Measurements from ENCODE around the gene CATSPERD. TPM values are rescaled to one million over a fixed set of nuclear protein-coding genes. Genes with fewer than 3 reads are reported as not detected.

The CATSPERD gene
- polyA plus RNA-seq, 3 donors = not detected

DNA sequence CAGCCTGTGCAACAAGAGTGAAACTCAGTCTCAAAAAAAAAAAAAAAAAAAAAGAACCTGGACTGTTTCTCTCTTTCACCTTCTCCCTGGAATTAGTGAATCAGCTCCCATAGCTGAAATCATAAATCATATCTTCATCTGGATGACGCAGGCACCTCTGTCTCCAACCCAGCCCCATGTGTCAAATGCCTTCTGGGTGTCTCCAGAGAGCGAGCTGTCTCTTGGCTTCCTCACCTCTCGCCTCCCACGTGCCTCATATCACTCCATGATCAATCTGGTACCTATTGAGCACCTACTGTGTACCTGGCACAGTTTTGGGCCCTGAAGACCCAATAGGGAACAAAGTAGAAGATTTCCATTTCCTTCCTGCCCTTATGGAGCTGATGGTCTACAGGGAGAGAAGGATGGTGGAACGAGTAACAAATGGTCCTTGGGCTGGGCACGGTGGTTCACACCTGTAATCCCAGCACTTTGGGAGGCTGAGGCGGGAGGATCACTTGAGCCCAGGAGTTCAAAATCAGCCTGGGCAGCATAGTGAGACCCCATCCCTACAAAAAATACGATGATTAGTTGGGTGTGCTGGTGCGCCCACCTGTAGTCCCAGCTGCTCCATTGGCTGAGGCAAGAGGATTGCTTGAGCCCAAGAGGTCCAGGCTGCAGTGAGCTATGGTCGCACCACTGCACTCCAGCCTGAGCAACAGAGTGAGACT lies 37.1 kb upstream of the CATSPERD start:
- intact Hi-C loops (cut with micrococcal nuclease) = loop anchor here (10.0 kb wide), 3 partner anchors 111 to 691 kb away; partner anchors contain the start of genes ALKBH7 (in 1 of the 2), DUS3L (in 1 of the 2), NDUFA11 (in 1 of the 2) and PSPN (in 1 of the 2)
- Mint-ChIP-seq H3K27me3 (ENCODE audit: low read depth in 3 of 3) (peaks cover 0 to 5% (median 5%) of the 10 kb centered on the region in 3 donors), H3K9me3 (peaks cover 0 to 3% (median 0%) of the 10 kb centered on the region in 7 donors), H3K27ac (peak overlapping the region in 1 of 7 donors; percentile 60), H3K4me3 (no peak overlapping the region), H3K4me1 (peaks cover 24% of the 10 kb centered on the region), H3K36me3 (no peaks in the 10 kb centered on the region)
- Histone ChIP-seq H3K9me3 (replicated peaks in 1 of 2; ENCODE audit: control insufficient read depth in 1 of 2, insufficient read depth in 1 of 2, low read length in 2 of 2) (no peaks in the 10 kb centered on the region), H3K27ac (ENCODE audit: low read depth in 1 of 2, low read length in 2 of 2) (no peak overlapping the region), H4K20me1 (ENCODE audit: insufficient read depth, low read length) (no peaks in the 10 kb centered on the region), H3K36me3 (replicated peaks in 1 of 2; ENCODE audit: control insufficient read depth in 1 of 2, insufficient read depth in 2 of 2, low read length in 2 of 2) (no peaks in the 10 kb centered on the region), H3K9ac (ENCODE audit: insufficient read depth, low read length, poor library complexity, severe bottlenecking) (no peak overlapping the region), H3K4me1 (ENCODE audit: control insufficient read depth in 1 of 2, insufficient read depth in 2 of 2, low read length in 2 of 2) (peaks cover 25 to 40% of the 10 kb centered on the region in 2 donors), H2AFZ (ENCODE audit: insufficient read depth, low read depth, low read length, poor library complexity, severe bottlenecking) (no peak overlapping the region), H3K4me2 (replicated peaks; ENCODE audit: extremely low read depth, low read length, poor library complexity, severe bottlenecking) (no peak overlapping the region), H3K4me3 (replicated peaks in 1 of 3; ENCODE audit: low read depth in 2 of 3, low read length in 3 of 3) (no peak overlapping the region), H3K27me3 (ENCODE audit: control insufficient read depth in 2 of 2, insufficient read depth in 2 of 2, low read length in 2 of 2) (no peaks in the 10 kb centered on the region), H3K79me2 (ENCODE audit: insufficient read depth, low read length) (peaks cover 8% of the 10 kb centered on the region)
- TF ChIP-seq, protein P1, sequence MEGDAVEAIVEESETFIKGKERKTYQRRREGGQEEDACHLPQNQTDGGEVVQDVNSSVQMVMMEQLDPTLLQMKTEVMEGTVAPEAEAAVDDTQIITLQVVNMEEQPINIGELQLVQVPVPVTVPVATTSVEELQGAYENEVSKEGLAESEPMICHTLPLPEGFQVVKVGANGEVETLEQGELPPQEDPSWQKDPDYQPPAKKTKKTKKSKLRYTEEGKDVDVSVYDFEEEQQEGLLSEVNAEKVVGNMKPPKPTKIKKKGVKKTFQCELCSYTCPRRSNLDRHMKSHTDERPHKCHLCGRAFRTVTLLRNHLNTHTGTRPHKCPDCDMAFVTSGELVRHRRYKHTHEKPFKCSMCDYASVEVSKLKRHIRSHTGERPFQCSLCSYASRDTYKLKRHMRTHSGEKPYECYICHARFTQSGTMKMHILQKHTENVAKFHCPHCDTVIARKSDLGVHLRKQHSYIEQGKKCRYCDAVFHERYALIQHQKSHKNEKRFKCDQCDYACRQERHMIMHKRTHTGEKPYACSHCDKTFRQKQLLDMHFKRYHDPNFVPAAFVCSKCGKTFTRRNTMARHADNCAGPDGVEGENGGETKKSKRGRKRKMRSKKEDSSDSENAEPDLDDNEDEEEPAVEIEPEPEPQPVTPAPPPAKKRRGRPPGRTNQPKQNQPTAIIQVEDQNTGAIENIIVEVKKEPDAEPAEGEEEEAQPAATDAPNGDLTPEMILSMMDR (IDR thresholded peaks at IDR 0.05) = no peak
- 89% methylated on average over 8 of the region's 10 CpGs for WGBS (ENCODE audit: insufficient coverage)
- no peak for DNase-seq

DNA sequence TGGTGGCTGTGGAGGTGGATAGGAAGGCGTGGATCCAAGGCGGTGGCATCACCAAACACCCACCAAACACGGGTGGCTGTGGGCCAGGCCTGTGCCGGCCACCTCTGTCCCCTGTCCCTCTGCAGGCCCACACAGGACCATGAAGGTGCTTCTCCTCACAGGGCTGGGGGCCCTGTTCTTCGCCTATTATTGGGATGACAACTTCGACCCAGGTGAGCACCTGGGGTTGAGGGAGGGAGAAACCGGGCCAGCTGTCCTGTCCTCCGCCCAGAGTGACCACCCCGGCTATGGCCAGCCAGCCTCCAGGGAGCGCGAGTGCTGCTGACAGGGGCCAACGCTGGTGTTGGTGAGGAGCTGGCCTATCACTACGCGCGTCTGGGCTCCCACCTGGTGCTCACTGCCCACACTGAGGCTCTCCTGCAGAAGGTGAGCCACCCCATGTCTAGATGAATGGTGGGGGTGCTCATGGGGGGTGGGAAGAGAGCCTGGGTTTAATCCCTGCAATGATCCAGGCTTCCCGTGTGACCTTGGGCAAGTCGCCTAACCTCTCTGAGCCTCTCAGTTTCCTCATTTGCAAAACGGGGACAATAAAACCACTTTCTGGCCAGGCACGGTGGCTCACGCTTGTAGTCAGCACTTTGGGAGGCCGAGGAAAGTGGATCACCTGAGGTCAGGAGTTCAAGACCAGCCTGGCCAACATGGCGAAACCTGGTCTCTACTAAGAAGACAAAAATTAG lies 35.6 kb upstream of the CATSPERD start:
- Histone ChIP-seq H3K27ac (ENCODE audit: low read depth in 1 of 2, low read length in 2 of 2) (no peak overlapping the region), H3K4me2 (replicated peaks; ENCODE audit: extremely low read depth, low read length, poor library complexity, severe bottlenecking) (no peak overlapping the region), H3K9me3 (replicated peaks in 1 of 2; ENCODE audit: control insufficient read depth in 1 of 2, insufficient read depth in 1 of 2, low read length in 2 of 2) (no peaks in the 10 kb centered on the region), H4K20me1 (ENCODE audit: insufficient read depth, low read length) (no peaks in the 10 kb centered on the region), H2AFZ (ENCODE audit: insufficient read depth, low read depth, low read length, poor library complexity, severe bottlenecking) (no peak overlapping the region), H3K4me3 (replicated peaks in 1 of 3; ENCODE audit: low read depth in 2 of 3, low read length in 3 of 3) (no peak overlapping the region), H3K36me3 (replicated peaks in 1 of 2; ENCODE audit: control insufficient read depth in 1 of 2, insufficient read depth in 2 of 2, low read length in 2 of 2) (no peaks in the 10 kb centered on the region), H3K27me3 (ENCODE audit: control insufficient read depth in 2 of 2, insufficient read depth in 2 of 2, low read length in 2 of 2) (no peaks in the 10 kb centered on the region), H3K79me2 (ENCODE audit: insufficient read depth, low read length) (peaks cover 3% of the 10 kb centered on the region), H3K4me1 (ENCODE audit: control insufficient read depth in 1 of 2, insufficient read depth in 2 of 2, low read length in 2 of 2) (peaks cover 20 to 30% of the 10 kb centered on the region in 2 donors), H3K9ac (ENCODE audit: insufficient read depth, low read length, poor library complexity, severe bottlenecking) (no peak overlapping the region)
- no peak overlapping the region for H3K4me3 Mint-ChIP-seq
- TF ChIP-seq, protein P1 (IDR thresholded peaks at IDR 0.05) = no peak
- H3K4me1 Mint-ChIP-seq = peaks cover 17% of the 10 kb centered on the region
- intact Hi-C loops (cut with micrococcal nuclease) = loop anchor here (10.0 kb wide), 3 partner anchors 110 to 690 kb away; partner anchors contain the start of genes ALKBH7 (in 1 of the 2), DUS3L (in 1 of the 2), NDUFA11 (in 1 of the 2) and PSPN (in 1 of the 2)
- H3K36me3 Mint-ChIP-seq = no peaks in the 10 kb centered on the region
- peaks cover 0 to 3% (median 0%) of the 10 kb centered on the region in 7 donors for H3K9me3 Mint-ChIP-seq
- DNase-seq = no peak
- no peak overlapping the region for H3K27ac Mint-ChIP-seq
- WGBS (ENCODE audit: insufficient coverage) = 93% methylated on average over 17 of the region's 22 CpGs
- peaks cover 0 to 7% (median 5%) of the 10 kb centered on the region in 3 donors for H3K27me3 Mint-ChIP-seq (ENCODE audit: low read depth in 3 of 3)
